Natural killer cell treated with Interleukin-12 subunit alpha and Interleukin-12 subunit beta and Interleukin-15 and Interleukin-18, amount 100 ng/mL, for 72 hours (primary cell): ENCODE measurements around the gene C19orf53. TPM values are rescaled to one million over a fixed set of nuclear protein-coding genes. Genes with fewer than 3 reads are reported as not detected.

ENCODE experiments used
- ATAC-seq, 2 donors: fragments of 150-1000 bp; cut with Tn5 transposase in 1 of 2; sonication (Bioruptor Pico), chemical (Tn5 transposase) in 1 of 2; 2 replicates each; pipeline ENCODE4 v1.10.0; 2021
- DNase-seq: peaks from one replicate; pipeline ENCODE4 v3.0.0; 2022; ENCODE audit warnings: low spot score
- H3K27ac Mint-ChIP-seq, 2 donors: 1 replicate in 1 of 2; 2 replicates in 1 of 2; pipeline ENCODE4 v1.8.0; 2022; ENCODE audit warnings: mixed read lengths in 2 of 2, mild to moderate bottlenecking in 1 of 2, moderate library complexity in 1 of 2
- H3K27me3 Mint-ChIP-seq, 2 donors: 1 replicate in 1 of 2; 2 replicates in 1 of 2; pipeline ENCODE4 v1.8.0; 2022; ENCODE audit warnings: mixed read lengths in 2 of 2
- H3K36me3 Mint-ChIP-seq: one replicate; pipeline ENCODE4 v1.8.0; 2022; ENCODE audit warnings: mixed read lengths
- H3K4me1 Mint-ChIP-seq, 2 donors: 1 replicate in 1 of 2; 2 replicates in 1 of 2; pipeline ENCODE4 v1.8.0; 2022; ENCODE audit warnings: low read depth in 2 of 2, mixed read lengths in 2 of 2, mild to moderate bottlenecking in 1 of 2
- H3K4me3 Mint-ChIP-seq: one replicate; pipeline ENCODE4 v1.8.0; 2022; ENCODE audit warnings: mixed read lengths
- H3K9me3 Mint-ChIP-seq: 2 replicates; pipeline ENCODE4 v1.8.0; 2022; ENCODE audit warnings: mixed read lengths
- total RNA-seq, 2 donors: library from RNA; stranded (reverse); gene quantifications; one replicate each; pipeline ENCODE4 v1.2.3, GENCODE V29; 2022

The C19orf53 gene
- total RNA-seq, 2 donors from 2014 or later, result 53.0 to 83.6 TPM

- no peaks in the 10 kb centered on the region for H3K36me3 Mint-ChIP-seq
- H3K27ac Mint-ChIP-seq, result peak overlapping the region; percentile 54 to 98
- no peaks in the 10 kb centered on the region for H3K9me3 Mint-ChIP-seq
- peaks cover 27 to 31% of the 10 kb centered on the region in 2 donors for H3K4me1 Mint-ChIP-seq
- peak overlapping the region; percentile 89 for H3K4me3 Mint-ChIP-seq
- DNase-seq, result no peak
- peak; percentile 60 for ATAC-seq
- no peaks in the 10 kb centered on the region for H3K27me3 Mint-ChIP-seq
Observed at GRCh38 chr19:13795595-13796300, 21.5 kb downstream of the C19orf53 start.

- Mint-ChIP-seq H3K4me1 (peaks cover 27 to 31% of the 10 kb centered on the region in 2 donors), H3K36me3 (no peaks in the 10 kb centered on the region), H3K27me3 (no peaks in the 10 kb centered on the region), H3K9me3 (no peaks in the 10 kb centered on the region), H3K27ac (peak overlapping the region; percentile 54 to 91), H3K4me3 (peak overlapping the region; percentile 81)
- DNase-seq (no peak), ATAC-seq (no peak)
Observed at GRCh38 chr19:13796301-13797057, 22.2 kb downstream of the C19orf53 start.

GRCh38 chr19:13797058-13797440 lies 22.8 kb downstream of the C19orf53 start:
- H3K9me3 Mint-ChIP-seq, result no peaks in the 10 kb centered on the region
- DNase-seq, result no peak
- H3K4me1 Mint-ChIP-seq, result peaks cover 27 to 31% of the 10 kb centered on the region in 2 donors
- H3K27ac Mint-ChIP-seq, result peak overlapping the region in 1 of 2 donors; percentile 54
- H3K36me3 Mint-ChIP-seq, result no peaks in the 10 kb centered on the region
- ATAC-seq, result no peak
- H3K27me3 Mint-ChIP-seq, result no peaks in the 10 kb centered on the region
- peak overlapping the region; percentile 81 for H3K4me3 Mint-ChIP-seq

GRCh38 chr19:13797870-13798269 lies 23.6 kb downstream of the C19orf53 start:
- DNase-seq (no peak), ATAC-seq (no peak)
- H3K27me3 Mint-ChIP-seq, result no peaks in the 10 kb centered on the region
- H3K4me1 Mint-ChIP-seq, result peaks cover 27 to 31% of the 10 kb centered on the region in 2 donors
- H3K9me3 Mint-ChIP-seq, result no peaks in the 10 kb centered on the region
- H3K36me3 Mint-ChIP-seq, result no peaks in the 10 kb centered on the region
- H3K4me3 Mint-ChIP-seq, result peak overlapping the region; percentile 44
- no peak overlapping the region for H3K27ac Mint-ChIP-seq

- no peaks in the 10 kb centered on the region for H3K27me3 Mint-ChIP-seq
- no peak overlapping the region for H3K4me3 Mint-ChIP-seq
- peaks cover 21% of the 10 kb centered on the region in 2 donors for H3K4me1 Mint-ChIP-seq
Observed at GRCh38 chr19:13799669-13800068, 25.4 kb downstream of the C19orf53 start.

GRCh38 chr19:13803038-13803437 lies 28.8 kb downstream of the C19orf53 start:
- no peak for ATAC-seq
- DNase-seq, result no peak
- Mint-ChIP-seq H3K4me1 (peaks cover 2 to 3% of the 10 kb centered on the region in 2 donors), H3K9me3 (no peaks in the 10 kb centered on the region), H3K27ac (no peak overlapping the region), H3K27me3 (no peaks in the 10 kb centered on the region), H3K4me3 (no peak overlapping the region), H3K36me3 (no peaks in the 10 kb centered on the region)

More at GRCh38 chr19:13799669-13800068, 25.4 kb downstream of the C19orf53 start:
- Mint-ChIP-seq H3K36me3 (no peaks in the 10 kb centered on the region), H3K27ac (no peak overlapping the region), H3K9me3 (no peaks in the 10 kb centered on the region)
- ATAC-seq (no peak), DNase-seq (no peak)

GRCh38 chr19:13804830-13805683 lies 30.8 kb downstream of the C19orf53 start:
- Mint-ChIP-seq H3K4me3 (no peak overlapping the region), H3K27me3 (no peaks in the 10 kb centered on the region)

GRCh38 chr19:13806728-13807127 lies 32.5 kb downstream of the C19orf53 start:
- Mint-ChIP-seq H3K4me3 (no peak overlapping the region), H3K4me1 (no peaks in the 10 kb centered on the region), H3K9me3 (no peaks in the 10 kb centered on the region), H3K36me3 (no peaks in the 10 kb centered on the region), H3K27ac (no peak overlapping the region), H3K27me3 (no peaks in the 10 kb centered on the region)
- DNase-seq, result no peak
- no peak for ATAC-seq

More at GRCh38 chr19:13804830-13805683, 30.8 kb downstream of the C19orf53 start:
- Mint-ChIP-seq H3K36me3 (no peaks in the 10 kb centered on the region), H3K4me1 (no peaks in the 10 kb centered on the region), H3K9me3 (no peaks in the 10 kb centered on the region), H3K27ac (no peak overlapping the region)
- no peak for ATAC-seq
- no peak for DNase-seq

GRCh38 chr19:13807421-13808021 lies 33.3 kb downstream of the C19orf53 start:
- no peaks in the 10 kb centered on the region for H3K36me3 Mint-ChIP-seq
- H3K9me3 Mint-ChIP-seq, result no peaks in the 10 kb centered on the region
- no peak overlapping the region for H3K4me3 Mint-ChIP-seq
- H3K4me1 Mint-ChIP-seq, result no peaks in the 10 kb centered on the region
- H3K27me3 Mint-ChIP-seq, result no peaks in the 10 kb centered on the region
- DNase-seq (no peak), ATAC-seq (no peak)
- no peak overlapping the region for H3K27ac Mint-ChIP-seq

- H3K4me1 Mint-ChIP-seq, result peaks cover 0 to 5% of the 10 kb centered on the region in 2 donors
Observed at GRCh38 chr19:13808856-13809255, 34.6 kb downstream of the C19orf53 start.

GRCh38 chr19:13812544-13812943 lies 38.3 kb downstream of the C19orf53 start:
- Mint-ChIP-seq H3K36me3 (peaks cover 6% of the 10 kb centered on the region), H3K27ac (no peak overlapping the region), H3K27me3 (no peaks in the 10 kb centered on the region), H3K4me1 (peaks cover 0 to 5% of the 10 kb centered on the region in 2 donors), H3K9me3 (no peaks in the 10 kb centered on the region), H3K4me3 (no peak overlapping the region)
- ATAC-seq (no peak), DNase-seq (no peak)

More at GRCh38 chr19:13808856-13809255, 34.6 kb downstream of the C19orf53 start:
- H3K9me3 Mint-ChIP-seq, result no peaks in the 10 kb centered on the region
- no peak overlapping the region for H3K4me3 Mint-ChIP-seq
- DNase-seq (no peak), ATAC-seq (no peak)
- no peaks in the 10 kb centered on the region for H3K27me3 Mint-ChIP-seq
- H3K36me3 Mint-ChIP-seq, result peaks cover 6% of the 10 kb centered on the region
- H3K27ac Mint-ChIP-seq, result no peak overlapping the region

- H3K4me1 Mint-ChIP-seq, result peaks cover 0 to 5% of the 10 kb centered on the region in 2 donors
- H3K4me3 Mint-ChIP-seq, result no peak overlapping the region
- peaks cover 6% of the 10 kb centered on the region for H3K36me3 Mint-ChIP-seq
Observed at GRCh38 chr19:13813147-13813546, 38.9 kb downstream of the C19orf53 start.

GRCh38 chr19:13814550-13814949 lies 40.3 kb downstream of the C19orf53 start:
- no peaks in the 10 kb centered on the region for H3K9me3 Mint-ChIP-seq
- H3K4me3 Mint-ChIP-seq, result no peak overlapping the region
- H3K27ac Mint-ChIP-seq, result no peak overlapping the region
- H3K27me3 Mint-ChIP-seq, result no peaks in the 10 kb centered on the region
- DNase-seq, result no peak
- no peak for ATAC-seq
- peaks cover 6% of the 10 kb centered on the region for H3K36me3 Mint-ChIP-seq
- peaks cover 4 to 8% of the 10 kb centered on the region in 2 donors for H3K4me1 Mint-ChIP-seq

More at GRCh38 chr19:13813147-13813546, 38.9 kb downstream of the C19orf53 start:
- no peaks in the 10 kb centered on the region for H3K27me3 Mint-ChIP-seq
- H3K27ac Mint-ChIP-seq, result no peak overlapping the region
- no peaks in the 10 kb centered on the region for H3K9me3 Mint-ChIP-seq
- DNase-seq (no peak), ATAC-seq (no peak)
